HepG2 (cell line): ENCODE data around the gene CCDC180. TPM values are rescaled to one million over a fixed set of nuclear protein-coding genes. Genes with fewer than 3 reads are reported as not detected.

Experiments used
- ATAC-seq: fragments of 200-7000 bp; cut with Tn5 transposase; 3 replicates; pipeline ENCODE4 v1.9.1; 2020; ENCODE audit warnings: mild to moderate bottlenecking, moderate library complexity
- BruUV-seq: library from RNA; stranded (reverse); fragments of 400-500 nt; replicated peaks from 2 replicates; lab custom pipeline; 2021; lab: Mats Ljungman, UMichigan
- CTCF ChIA-PET: fragments of 300-600 bp; formaldehyde crosslinking; extraction: SDS; loops from one replicate; lab custom pipeline; 2021; ENCODE audit warnings: low total read pairs, inconsistent platforms, low intra/inter-chr PET ratio; lab: Yijun Ruan, JAX
- POLR2A ChIA-PET: fragments of 350-600 bp; sonication (Branson Sonifier 250); formaldehyde crosslinking; loops from one replicate; lab custom pipeline; 2020; ENCODE audit warnings: antibody characterized with exemption, inconsistent platforms; lab: Yijun Ruan, JAX
- DNase-seq: peaks from one replicate; pipeline ENCODE4 v3.0.0-alpha.2; 2015; ENCODE audit warnings: low spot score
- FAIRE-seq: peaks from 3 replicates; lab custom pipeline; 2011; peaks lifted over from hg19 to GRCh38; lab: Jason Lieb, UNC
- H2AFZ ChIP-seq: one replicate; pipeline ENCODE4 v1.6.1; 2011; ENCODE audit warnings: low read length, inconsistent platforms
- H3K27ac ChIP-seq: fragments of 300-600 bp; 3 replicates; pipeline ENCODE4 v1.8.0; 2011; ENCODE audit warnings: mixed run types, mild to moderate bottlenecking, mixed read lengths, low read length, inconsistent platforms; ENCODE audit not compliant: insufficient read depth; ENCODE audit errors: extremely low read length
- H3K27me3 ChIP-seq, 2 experiments: fragments of 200-600 bp in 1 of 2; 2 replicates in 1 of 2; 3 replicates in 1 of 2; pipeline versions ENCODE4 v1.6.0 to v1.8.0; 2011; ENCODE audit warnings: low read length in 2 of 2, mild to moderate bottlenecking in 2 of 2, moderate library complexity in 2 of 2, inconsistent platforms in 1 of 2; ENCODE audit not compliant: insufficient read depth in 2 of 2, control insufficient read depth in 1 of 2
- H3K36me3 ChIP-seq, 2 experiments: fragments of 200-600 bp in 1 of 2; replicated peaks in 1 of 2; 2 replicates in 1 of 2; 3 replicates in 1 of 2; pipeline versions ENCODE4 v1.5.1 to v1.8.0; 2011; ENCODE audit warnings: low read length in 2 of 2, inconsistent platforms in 1 of 2; ENCODE audit not compliant: insufficient read depth in 2 of 2, control insufficient read depth in 1 of 2
- H3K4me1 ChIP-seq: 2 replicates; pipeline ENCODE4 v1.5.1; 2012; ENCODE audit warnings: low read length, inconsistent platforms; ENCODE audit not compliant: insufficient read depth
- H3K4me2 ChIP-seq: 2 replicates; pipeline ENCODE4 v1.6.0; 2011; ENCODE audit warnings: low read depth, low read length, inconsistent platforms
- H3K4me3 ChIP-seq, 3 experiments: fragments of 200-600 bp in 1 of 3; sonication (generic), shearing (Covaris generic) in 1 of 3; replicated peaks in 1 of 3; 2 replicates each; pipeline ENCODE4 v1.5.1; 2011 to 2016; ENCODE audit warnings: low read length in 3 of 3, inconsistent platforms in 2 of 3, low read depth in 2 of 3, mild to moderate bottlenecking in 2 of 3, control low read depth in 1 of 3, mixed read lengths in 1 of 3; ENCODE audit not compliant: insufficient read depth in 1 of 3
- H3K79me2 ChIP-seq: one replicate; pipeline ENCODE4 v1.6.1; 2011; ENCODE audit warnings: low read length, inconsistent platforms; ENCODE audit not compliant: insufficient read depth
- H3K9ac ChIP-seq: 2 replicates; pipeline ENCODE4 v1.6.0; 2011; ENCODE audit warnings: mild to moderate bottlenecking, low read depth, low read length, inconsistent platforms; ENCODE audit not compliant: insufficient read depth
- H3K9me3 ChIP-seq: 2 replicates; pipeline ENCODE4 v1.5.1; 2012; ENCODE audit warnings: mild to moderate bottlenecking, low read length
- H4K20me1 ChIP-seq: 2 replicates; pipeline ENCODE4 v1.6.0; 2011; ENCODE audit warnings: inconsistent platforms, mild to moderate bottlenecking, low read length, moderate library complexity; ENCODE audit not compliant: insufficient read depth
- ARNT2 ChIP-seq: sonication (generic); formaldehyde crosslinking; IDR thresholded peaks from 2 replicates; pipeline ENCODE4 v1.8.0; 2022; ENCODE audit warnings: mild to moderate bottlenecking, low read depth, missing genetic modification reagents, moderate library complexity
- ATF7 ChIP-seq, 2 experiments: fragments of 450-650 bp in 1 of 2; sonication (generic) in 1 of 2; formaldehyde crosslinking in 1 of 2; IDR thresholded peaks; 2 replicates each; pipeline versions ENCODE4 v1.4.0 to v1.6.1; 2016 to 2020; ENCODE audit warnings: antibody characterized with exemption in 1 of 2, mild to moderate bottlenecking in 1 of 2, missing genetic modification reagents in 1 of 2
- CREB1 ChIP-seq, 2 experiments: fragments of 450-650 bp in 1 of 2; IDR thresholded peaks; 2 replicates each; pipeline ENCODE4 v1.6.1; 2016 to 2017; ENCODE audit warnings: control low read depth in 1 of 2, mild to moderate bottlenecking in 1 of 2, missing compliant biosample characterization in 1 of 2, missing genetic modification characterization in 1 of 2
- HNF4A ChIP-seq: sonication (generic); formaldehyde crosslinking; IDR thresholded peaks from 2 replicates; pipeline ENCODE4 v1.4.0; 2020; ENCODE audit warnings: missing genetic modification reagents
- LCORL ChIP-seq, 2 experiments: fragments of 450-650 bp in 1 of 2; sonication (generic) in 1 of 2; formaldehyde crosslinking in 1 of 2; IDR thresholded peaks; 2 replicates each; pipeline versions ENCODE4 v1.5.0 to v1.6.1; 2017 to 2020; ENCODE audit warnings: antibody characterized with exemption in 1 of 2, missing genetic modification reagents in 1 of 2
- PAXIP1 ChIP-seq: sonication (generic); formaldehyde crosslinking; conservative IDR thresholded peaks from 2 replicates; pipeline ENCODE4 v1.4.0; 2020; ENCODE audit warnings: mild to moderate bottlenecking, missing genetic modification reagents, moderate library complexity
- ZBTB21 ChIP-seq: sonication (generic); formaldehyde crosslinking; IDR thresholded peaks from 2 replicates; pipeline ENCODE4 v1.4.0; 2020; ENCODE audit warnings: missing genetic modification reagents
- ZFAT ChIP-seq: sonication (generic); formaldehyde crosslinking; conservative IDR thresholded peaks from 2 replicates; pipeline ENCODE4 v1.8.1; 2023; ENCODE audit warnings: missing genetic modification reagents, inconsistent platforms
- ZFP41 ChIP-seq: sonication (generic); formaldehyde crosslinking; IDR thresholded peaks from 2 replicates; pipeline ENCODE4 v1.4.0; 2020; ENCODE audit warnings: mild to moderate bottlenecking, missing genetic modification reagents, borderline replicate concordance
- WGBS: methylation state at CpG from one replicate; pipeline ENCODE4 v1.1.6; 2017; ENCODE audit warnings: low lambda C conversion rate; 5-methylcytosine and 5-hydroxymethylcytosine counted together
- in situ Hi-C: cut with HindIII; loops from 2 replicates; pipeline ENCODE4 v1.10.0; 2017; ENCODE audit warnings: low pct_unique_long_range_greater_than_20kb; ENCODE audit not compliant: extremely low pct_ligation_motif_present
- intact Hi-C: fragments of 100-400 bp; cut with micrococcal nuclease; formaldehyde crosslinking; loops from one replicate; pipeline ENCODE4 v1.10.0; 2022; ENCODE audit not compliant: unreplicated experiment
- polyA plus RNA-seq, 8 experiments: library from polyadenylated mRNA; depleted of rRNA in 3 of 8; stranded (reverse) in 7 of 8; unstranded in 1 of 8; fragments of >200 nt; fragmentation: Illumina TruSeq in 4 of 8; extraction: Trizol in 4 of 8; gene quantifications; 2 replicates each; pipeline versions ENCODE4 v1.2.1 to v1.2.3, GENCODE V29; 2011 to 2016; ENCODE audit warnings: low read depth in 4 of 8, missing spikeins in 1 of 8, mixed read lengths in 1 of 8; ENCODE audit not compliant: insufficient read depth in 1 of 8
- total RNA-seq, 5 experiments: library from RNA; depleted of rRNA; stranded (reverse); fragments of >200 nt; fragmentation: Illumina TruSeq; extraction: Trizol; gene quantifications; 2 replicates each; pipeline ENCODE4 v1.2.3, GENCODE V29; 2016; ENCODE audit warnings: low read depth in 1 of 5

Gene CCDC180
- total and polyA plus RNA-seq, 2 of the 13 experiments (the other 11 are each of a cell fraction or from before 2014, with no cell fraction given): 2.2 to 2.5 TPM

GRCh38 chr9:97354637-97355036 lies 47.2 kb downstream of the CCDC180 start:
- DNase-seq (peak; percentile 35), FAIRE-seq (no peak), ATAC-seq (peak; percentile 75)
- H4K20me1 ChIP-seq: no peaks in the 10 kb centered on the region
- H3K79me2 ChIP-seq: no peaks in the 10 kb centered on the region
- H3K4me2 ChIP-seq: 0 out of 2 replicates have a peak overlapping the region, but pooled peaks have one; percentile 13
- in situ Hi-C loops (no loop called here), intact Hi-C loops (no loop called here)
- no peak overlapping the region for H2AFZ ChIP-seq
- H3K4me1 ChIP-seq: peaks cover 19% of the 10 kb centered on the region
- no TSS peak for BruUV-seq
- no peaks in the 10 kb centered on the region for H3K9me3 ChIP-seq
- no peaks in the 10 kb centered on the region for H3K36me3 ChIP-seq
- ChIA-PET POLR2A (no interaction called here), CTCF (no interaction called here)
- no peak overlapping the region for H3K9ac ChIP-seq
- no peak overlapping the region for H3K27ac ChIP-seq
- TF ChIP-seq ZBTB21 (CRISPR knock-in tag): peak; percentile 30; the same call in 1 of the 2 replicates
- TF ChIP-seq ZFAT (CRISPR knock-in tag): peak; percentile 79; the same call in 1 of the 2 replicates
- peak; percentile 54; the same call in 1 of the 2 replicates for TF ChIP-seq HNF4A (CRISPR knock-in tag)
- peak; percentile 33; the same call in 1 of the 2 replicates for TF ChIP-seq PAXIP1
- no peak for TF ChIP-seq ARNT2 (CRISPR knock-in tag)
- no peak for TF ChIP-seq LCORL (IDR thresholded peaks at IDR 0.05)
- TF ChIP-seq LCORL (CRISPR knock-in tag; IDR thresholded peaks at IDR 0.05): peak; percentile 48; the same call in 1 of the 2 replicates
- TF ChIP-seq CREB1 (IDR thresholded peaks at IDR 0.05): peak; percentile 45; the same call in 1 of the 2 replicates
- no peak for TF ChIP-seq CREB1 (CRISPR knock-in tag; IDR thresholded peaks at IDR 0.05)
- TF ChIP-seq ZFP41 (CRISPR knock-in tag): no peak
- peak; percentile 90 for TF ChIP-seq ATF7 (IDR thresholded peaks at IDR 0.05)
- TF ChIP-seq ATF7 (CRISPR knock-in tag; IDR thresholded peaks at IDR 0.05): no peak
- H3K27me3 ChIP-seq: no peaks in the 10 kb centered on the region
- WGBS: 52% methylated on average over 4 of the region's 4 CpGs
- no peak overlapping the region for H3K4me3 ChIP-seq
